Measurements from ENCODE around the gene MOB1B. TPM values are rescaled to one million over a fixed set of nuclear protein-coding genes. Genes with fewer than 3 reads are reported as not detected.

Gene MOB1B
- total RNA-seq, 1 donor from 2014 or later, result 13.0 TPM

DNA sequence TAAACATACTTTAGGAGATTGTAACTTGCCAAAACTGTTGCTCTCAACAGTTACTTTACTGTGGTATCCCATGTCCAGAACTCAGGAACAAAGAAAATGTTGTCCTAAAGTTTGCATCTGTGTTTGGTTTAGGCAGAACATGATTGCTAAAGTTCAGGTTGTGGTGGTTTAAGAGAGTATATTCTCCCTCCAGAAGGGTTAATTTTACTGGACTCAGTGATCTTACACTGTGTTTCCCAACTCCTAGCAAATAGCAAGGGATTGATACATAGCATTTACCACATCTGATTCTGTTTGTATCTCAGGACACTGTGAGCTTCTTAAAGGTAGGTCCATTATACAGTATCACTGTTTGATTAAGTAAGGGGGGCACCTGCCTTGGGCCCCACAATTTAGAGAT is 78.0 kb downstream of the MOB1B start:
- Histone ChIP-seq H3K4me3 (no peak overlapping the region), H3K36me3 (peaks cover 0 to 9% of the 10 kb centered on the region in 2 donors), H3K9me3 (no peaks in the 10 kb centered on the region), H3K27ac (no peak overlapping the region), H3K4me1 (no peaks in the 10 kb centered on the region), H3K27me3 (no peaks in the 10 kb centered on the region)
- DNase-seq (ENCODE audit: extremely low spot score in 2 of 2), result no peak
- intact Hi-C loops (cut with DNase I), result no loop called here
- no peak for TF ChIP-seq POLR2A (IDR thresholded peaks at IDR 0.05)
- TF ChIP-seq, protein P1, sequence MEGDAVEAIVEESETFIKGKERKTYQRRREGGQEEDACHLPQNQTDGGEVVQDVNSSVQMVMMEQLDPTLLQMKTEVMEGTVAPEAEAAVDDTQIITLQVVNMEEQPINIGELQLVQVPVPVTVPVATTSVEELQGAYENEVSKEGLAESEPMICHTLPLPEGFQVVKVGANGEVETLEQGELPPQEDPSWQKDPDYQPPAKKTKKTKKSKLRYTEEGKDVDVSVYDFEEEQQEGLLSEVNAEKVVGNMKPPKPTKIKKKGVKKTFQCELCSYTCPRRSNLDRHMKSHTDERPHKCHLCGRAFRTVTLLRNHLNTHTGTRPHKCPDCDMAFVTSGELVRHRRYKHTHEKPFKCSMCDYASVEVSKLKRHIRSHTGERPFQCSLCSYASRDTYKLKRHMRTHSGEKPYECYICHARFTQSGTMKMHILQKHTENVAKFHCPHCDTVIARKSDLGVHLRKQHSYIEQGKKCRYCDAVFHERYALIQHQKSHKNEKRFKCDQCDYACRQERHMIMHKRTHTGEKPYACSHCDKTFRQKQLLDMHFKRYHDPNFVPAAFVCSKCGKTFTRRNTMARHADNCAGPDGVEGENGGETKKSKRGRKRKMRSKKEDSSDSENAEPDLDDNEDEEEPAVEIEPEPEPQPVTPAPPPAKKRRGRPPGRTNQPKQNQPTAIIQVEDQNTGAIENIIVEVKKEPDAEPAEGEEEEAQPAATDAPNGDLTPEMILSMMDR (IDR thresholded peaks at IDR 0.05), result no peak

DNA sequence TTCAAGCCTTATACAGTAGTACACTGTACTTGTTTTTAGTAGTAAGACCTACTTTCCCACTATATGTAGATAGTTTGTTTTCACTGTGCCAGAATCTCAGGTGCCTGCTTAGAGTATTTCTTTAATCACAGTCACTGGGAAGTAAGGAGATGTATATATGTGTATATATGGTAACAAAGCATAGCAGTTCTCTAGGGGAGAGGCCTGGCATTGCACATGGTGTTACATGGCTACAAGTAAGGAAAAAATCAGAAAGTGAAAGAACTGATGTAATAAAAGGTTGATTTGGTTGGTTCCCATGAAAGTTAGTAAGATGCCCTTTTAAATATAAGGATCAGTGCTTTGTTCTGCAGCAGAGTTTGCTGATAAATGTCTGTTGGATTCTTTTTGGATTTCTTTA is 81.9 kb downstream of the MOB1B start:
- TF ChIP-seq POLR2A (IDR thresholded peaks at IDR 0.05), result no peak
- TF ChIP-seq, protein P1 (IDR thresholded peaks at IDR 0.05), result no peak
- TF ChIP-seq POLR2AphosphoS5 (IDR thresholded peaks at IDR 0.05; ENCODE audit: insufficient read depth in 1 of 2, low read depth in 1 of 2), result no peak
- Histone ChIP-seq H3K4me1 (no peaks in the 10 kb centered on the region), H3K27me3 (no peaks in the 10 kb centered on the region), H3K36me3 (no peaks in the 10 kb centered on the region), H3K9me3 (no peaks in the 10 kb centered on the region), H3K27ac (no peak overlapping the region), H3K4me3 (no peak overlapping the region)
- DNase-seq (ENCODE audit: extremely low spot score in 2 of 2), result no peak
- intact Hi-C loops (cut with DNase I), result no loop called here

DNA sequence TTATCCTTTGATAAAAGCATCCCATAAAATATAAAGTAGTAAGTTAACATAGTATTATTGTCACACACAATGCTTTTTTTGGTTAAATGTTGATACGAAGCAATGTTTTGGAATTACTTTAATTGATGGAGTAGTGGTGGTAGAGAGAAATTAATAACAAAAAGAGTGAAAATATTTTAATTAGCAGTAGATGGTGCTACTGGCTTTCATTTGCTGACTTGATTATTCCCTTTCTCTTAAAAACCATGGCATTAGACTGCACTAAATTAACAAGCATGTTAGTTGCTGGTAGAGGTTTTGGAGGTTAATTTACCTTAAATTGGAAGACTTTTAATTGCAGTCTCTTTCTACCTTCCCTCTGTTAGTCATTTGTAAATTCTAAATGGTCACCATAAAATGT is 82.4 kb downstream of the MOB1B start:
- intact Hi-C loops (cut with DNase I), result no loop called here
- DNase-seq (ENCODE audit: extremely low spot score in 2 of 2), result no peak
- H3K27me3 ChIP-seq, result no peaks in the 10 kb centered on the region
- TF ChIP-seq, protein P1 (IDR thresholded peaks at IDR 0.05), result no peak
- TF ChIP-seq POLR2AphosphoS5 (IDR thresholded peaks at IDR 0.05; ENCODE audit: insufficient read depth in 1 of 2, low read depth in 1 of 2) (no peak), POLR2A (IDR thresholded peaks at IDR 0.05) (no peak)
- no peaks in the 10 kb centered on the region for H3K9me3 ChIP-seq
- H3K4me3 ChIP-seq, result no peak overlapping the region
- no peaks in the 10 kb centered on the region for H3K36me3 ChIP-seq
- H3K27ac ChIP-seq, result no peak overlapping the region
- no peaks in the 10 kb centered on the region for H3K4me1 ChIP-seq

DNA sequence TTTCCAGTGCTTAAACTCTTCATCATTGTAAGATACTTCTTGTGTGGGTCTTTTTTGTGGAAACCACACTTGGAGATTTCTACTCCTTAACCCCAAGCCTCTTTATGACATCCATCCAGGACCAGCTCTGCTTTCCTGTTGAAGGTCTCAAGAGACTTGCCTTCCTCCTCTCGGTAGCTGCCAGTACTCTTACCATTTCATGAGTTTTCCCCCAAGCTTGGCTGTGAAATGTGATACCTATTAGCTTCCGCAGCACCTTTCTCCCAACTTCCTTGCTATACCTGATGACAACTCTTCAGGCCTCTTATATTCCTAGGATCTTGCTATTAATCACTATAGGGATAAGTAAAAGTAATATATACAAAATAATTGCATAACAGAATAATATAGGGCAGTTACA is 89.4 kb downstream of the MOB1B start:
- no peaks in the 10 kb centered on the region for H3K36me3 ChIP-seq
- intact Hi-C loops (cut with DNase I), result loop anchor here (10.0 kb wide), 1 partner anchor 157 kb away; the partner anchor contains the start of gene GRSF1
- H3K27ac ChIP-seq, result no peak overlapping the region
- peaks cover 34% of the 10 kb centered on the region for H3K4me1 ChIP-seq
- no peak overlapping the region for H3K4me3 ChIP-seq
- H3K9me3 ChIP-seq, result no peaks in the 10 kb centered on the region
- DNase-seq (ENCODE audit: extremely low spot score in 2 of 2), result no peak
- no peaks in the 10 kb centered on the region for H3K27me3 ChIP-seq
- TF ChIP-seq, protein P1 (IDR thresholded peaks at IDR 0.05), result no peak
- TF ChIP-seq POLR2A (IDR thresholded peaks at IDR 0.05) (no peak), POLR2AphosphoS5 (IDR thresholded peaks at IDR 0.05; ENCODE audit: insufficient read depth in 1 of 2, low read depth in 1 of 2) (no peak)

DNA sequence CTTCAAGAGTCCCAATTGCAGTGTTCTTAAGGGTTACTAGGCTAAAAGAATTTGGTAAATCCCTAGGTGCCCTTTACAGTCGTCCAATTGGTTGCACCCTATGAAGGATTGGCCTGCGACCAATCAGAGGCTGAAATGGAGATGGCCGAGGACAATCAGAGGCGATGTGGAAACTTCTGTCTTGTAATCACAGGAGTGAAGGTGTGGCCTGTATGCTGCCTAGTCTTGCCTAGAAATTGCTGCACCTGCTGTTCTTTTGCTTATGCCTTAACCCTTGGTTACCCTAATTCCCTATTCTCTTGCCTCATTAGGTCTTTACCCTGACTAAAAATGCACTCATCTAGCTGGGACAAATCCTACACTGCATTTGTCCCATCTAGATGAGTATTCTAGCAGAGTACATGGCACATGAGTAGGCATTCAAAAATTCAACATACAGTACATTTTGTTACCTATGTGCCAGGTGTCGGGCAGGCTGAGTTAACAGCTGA is 90.3 kb downstream of the MOB1B start:
- H3K9me3 ChIP-seq, result no peaks in the 10 kb centered on the region
- H3K4me1 ChIP-seq, result peaks cover 41% of the 10 kb centered on the region
- H3K27ac ChIP-seq, result peak overlapping the region; percentile 83
- intact Hi-C loops (cut with DNase I), result loop anchor here (10.0 kb wide), 1 partner anchor 158 kb away; the partner anchor contains the start of gene GRSF1
- no peaks in the 10 kb centered on the region for H3K36me3 ChIP-seq
- DNase-seq (ENCODE audit: extremely low spot score in 2 of 2), result no peak
- no peaks in the 10 kb centered on the region for H3K27me3 ChIP-seq
- peak overlapping the region; percentile 76 to 81 for H3K4me3 ChIP-seq
- TF ChIP-seq, protein P1 (IDR thresholded peaks at IDR 0.05), result no peak
- TF ChIP-seq POLR2A (IDR thresholded peaks at IDR 0.05) (no peak), POLR2AphosphoS5 (IDR thresholded peaks at IDR 0.05; ENCODE audit: insufficient read depth in 1 of 2, low read depth in 1 of 2) (no peak)

Measured in vagina (tissue), 2 donors.